HCT116 (cell line): ENCODE data around the gene CRADD. TPM values are rescaled to one million over a fixed set of nuclear protein-coding genes. Genes with fewer than 3 reads are reported as not detected.

Experiments used
- ATAC-seq: fragments of 200-7000 bp; cut with Tn5 transposase; 2 replicates; pipeline ENCODE4 v1.9.1; 2020; ENCODE audit warnings: mild to moderate bottlenecking, moderate library complexity
- BruUV-seq: library from RNA; stranded (reverse); fragments of 400-500 nt; replicated peaks from 2 replicates; lab custom pipeline; 2021; lab: Mats Ljungman, UMichigan
- CTCF ChIA-PET: fragments of 300-600 bp; sonication (Branson Sonifier 250); formaldehyde crosslinking; loops from one replicate; lab custom pipeline; 2021; ENCODE audit warnings: antibody characterized with exemption; lab: Charles Lee
- POLR2A ChIA-PET: fragments of 300-600, 350-600 bp; sonication (Branson Sonifier 250); formaldehyde crosslinking; loops from one replicate; lab custom pipeline; 2021; ENCODE audit warnings: antibody characterized with exemption; lab: Charles Lee
- RAD21 ChIA-PET, 2 experiments: fragments of 300-600 bp; sonication (Branson Sonifier 250); formaldehyde crosslinking; loops; one replicate each; lab custom pipeline; 2023; ENCODE audit warnings: low total read pairs in 2 of 2; ENCODE audit not compliant: uncharacterized antibody in 2 of 2, unreplicated experiment in 2 of 2, low non-redundant PET in 1 of 2; lab: Charles Lee
- DNase-seq: peaks from one replicate; pipeline ENCODE4 v3.0.0-alpha.2; 2010; ENCODE audit warnings: low read depth, low spot score
- H2AFZ ChIP-seq: fragments of 200-600 bp; shearing (Covaris generic), sonication (generic); 2 replicates; pipeline ENCODE4 v1.6.1; 2017; ENCODE audit warnings: low read depth, mixed run types, mixed read lengths, antibody characterized with exemption, low read length; ENCODE audit not compliant: poor library complexity, severe bottlenecking
- H3K27ac ChIP-seq: 2 replicates; pipeline ENCODE4 v1.5.1; 2012; ENCODE audit warnings: low read depth, low read length
- H3K27me3 ChIP-seq: fragments of 200-600 bp; sonication (generic); 2 replicates; pipeline ENCODE4 v1.6.1; 2016; ENCODE audit warnings: mixed run types, low read length, mixed read lengths; ENCODE audit not compliant: insufficient read depth
- H3K36me3 ChIP-seq, 2 experiments: fragments of 200-500 bp in 1 of 2; fragments of 200-600 bp in 1 of 2; sonication (Bioruptor generic) in 1 of 2; sonication (generic) in 1 of 2; 2 replicates each; pipeline versions ENCODE4 v1.5.1 to v1.6.1; 2014 to 2016; ENCODE audit warnings: low read length in 2 of 2, inconsistent platforms in 1 of 2, mixed read lengths in 1 of 2, mixed run types in 1 of 2; ENCODE audit not compliant: insufficient read depth in 2 of 2, control insufficient read depth in 1 of 2
- H3K4me1 ChIP-seq, 2 experiments: fragments of 200-600 bp in 1 of 2; sonication (generic) in 1 of 2; 2 replicates each; pipeline versions ENCODE4 v1.5.1 to v1.6.1; 2012 to 2017; ENCODE audit warnings: low read length in 2 of 2, inconsistent platforms in 1 of 2, mild to moderate bottlenecking in 1 of 2, mixed read lengths in 1 of 2, mixed run types in 1 of 2, moderate library complexity in 1 of 2; ENCODE audit not compliant: insufficient read depth in 2 of 2, control insufficient read depth in 1 of 2
- H3K4me2 ChIP-seq: fragments of 200-600 bp; sonication (generic); 2 replicates; pipeline ENCODE4 v1.6.1; 2017; ENCODE audit warnings: mixed run types, low read length, mixed read lengths
- H3K4me3 ChIP-seq, 2 experiments: fragments of 200-600 bp in 1 of 2; sonication (generic) in 1 of 2; replicated peaks in 1 of 2; 2 replicates each; pipeline ENCODE4 v1.5.1; 2011 to 2016; ENCODE audit warnings: low read length in 2 of 2, control low read depth in 1 of 2, low read depth in 1 of 2, mild to moderate bottlenecking in 1 of 2, mixed read lengths in 1 of 2, mixed run types in 1 of 2
- H3K79me2 ChIP-seq: fragments of 200-600 bp; sonication (generic); 2 replicates; pipeline ENCODE4 v1.6.1; 2017; ENCODE audit warnings: mild to moderate bottlenecking, mixed run types, low read length, moderate library complexity, mixed read lengths; ENCODE audit not compliant: insufficient read depth
- H3K9ac ChIP-seq: fragments of 200-600 bp; sonication (generic); 2 replicates; pipeline ENCODE4 v1.6.1; 2016; ENCODE audit warnings: low read length, mixed read lengths
- H3K9me2 ChIP-seq: fragments of 200-600 bp; sonication (generic), shearing (Covaris generic); 2 replicates; pipeline ENCODE4 v1.6.1; 2017; ENCODE audit warnings: mixed run types, mild to moderate bottlenecking, moderate library complexity; ENCODE audit not compliant: insufficient read depth
- H3K9me3 ChIP-seq, 2 experiments: fragments of 200-500 bp in 1 of 2; fragments of 200-600 bp in 1 of 2; sonication (Bioruptor generic) in 1 of 2; sonication (generic) in 1 of 2; 2 replicates each; pipeline ENCODE4 v1.6.1; 2014 to 2017; ENCODE audit warnings: low read length in 2 of 2, mixed read lengths in 2 of 2, inconsistent platforms in 1 of 2, low read depth in 1 of 2, mild to moderate bottlenecking in 1 of 2, mixed run types in 1 of 2, moderate library complexity in 1 of 2; ENCODE audit not compliant: control insufficient read depth in 1 of 2, insufficient read depth in 1 of 2
- H4K20me1 ChIP-seq: fragments of 200-600 bp; sonication (generic), shearing (Covaris generic); 2 replicates; pipeline ENCODE4 v1.6.1; 2017; ENCODE audit warnings: mixed run types, mild to moderate bottlenecking, moderate library complexity; ENCODE audit not compliant: insufficient read depth
- ATF3 ChIP-seq: IDR thresholded peaks from 2 replicates; pipeline ENCODE4 v1.6.1; 2012
- CBX3 ChIP-seq: IDR thresholded peaks from 2 replicates; pipeline ENCODE4 v1.6.1; 2012; ENCODE audit warnings: low read depth
- CEBPB ChIP-seq: IDR thresholded peaks from 2 replicates; pipeline ENCODE4 v1.6.1; 2012; ENCODE audit warnings: low read depth
- CTCF ChIP-seq, 3 experiments: fragments of 200-600 bp in 1 of 3; sonication (generic) in 1 of 3; IDR thresholded peaks in 2 of 3; conservative IDR thresholded peaks in 1 of 3; 2 replicates each; pipeline ENCODE4 v1.5.1; 2012 to 2017; ENCODE audit warnings: low read depth in 2 of 3, low read length in 2 of 3, antibody characterized with exemption in 1 of 3, borderline replicate concordance in 1 of 3, control low read depth in 1 of 3, mild to moderate bottlenecking in 1 of 3, mixed read lengths in 1 of 3, mixed run types in 1 of 3, moderate library complexity in 1 of 3; ENCODE audit not compliant: insufficient read depth in 1 of 3
- JUND ChIP-seq: IDR thresholded peaks from 2 replicates; pipeline ENCODE4 v1.6.1; 2012
- POLR2A ChIP-seq: IDR thresholded peaks from 2 replicates; pipeline ENCODE4 v1.7.0; 2011; ENCODE audit warnings: borderline replicate concordance; ENCODE audit not compliant: insufficient read depth, insufficient read length; ENCODE audit errors: extremely low read depth
- TCF7L2 ChIP-seq: IDR thresholded peaks from 2 replicates; pipeline ENCODE4 v1.7.0; 2011; ENCODE audit warnings: borderline replicate concordance, inconsistent platforms; ENCODE audit not compliant: insufficient read depth, insufficient read length; ENCODE audit errors: extremely low read depth
- YY1 ChIP-seq: IDR thresholded peaks from 2 replicates; pipeline ENCODE4 v1.6.1; 2011; ENCODE audit warnings: low read length, low read depth, moderate library complexity, mild to moderate bottlenecking; ENCODE audit not compliant: insufficient replicate concordance; ENCODE audit errors: extremely low read depth
- ZFX ChIP-seq: fragments of 450-650 bp; IDR thresholded peaks from 2 replicates; pipeline ENCODE4 v1.6.1; 2017
- intact Hi-C: fragments of 100-400 bp; cut with micrococcal nuclease; formaldehyde crosslinking; loops from 2 replicates; pipeline ENCODE4 v1.10.0; 2022
- total RNA-seq: library from RNA; stranded (reverse); gene quantifications from one replicate; pipeline ENCODE4 v1.2.1, GENCODE V29; 2021; ENCODE audit not compliant: unreplicated experiment

The CRADD gene
- total RNA-seq, 1 experiment from 2014 or later = 12.2 TPM

GRCh38 chr12:93750056-93750455, 72.9 kb downstream of the CRADD start:
- no peaks in the 10 kb centered on the region for H3K36me3 ChIP-seq
- H2AFZ ChIP-seq = no peak overlapping the region
- DNase-seq = no peak
- BruUV-seq = no TSS peak
- H3K4me1 ChIP-seq = 0 out of 4 replicates have a peak, but pooled peaks cover 0 to 4% of the 10 kb centered on the region in 2 experiments
- no peak for TF ChIP-seq POLR2A
- no peak for TF ChIP-seq CBX3
- no peak for TF ChIP-seq ZFX
- no peak for TF ChIP-seq JUND
- TF ChIP-seq TCF7L2 = no peak
- no peak for TF ChIP-seq ATF3
- TF ChIP-seq CTCF (IDR thresholded peaks at IDR 0.05 in 2 of 3, conservative IDR thresholded peaks at IDR 0.05 in 1 of 3; ENCODE audit: borderline replicate concordance in 1 of 3, insufficient read depth in 1 of 3, low read depth in 2 of 3, low read length in 2 of 3) = no peak
- TF ChIP-seq CEBPB = no peak
- no peak for TF ChIP-seq YY1
- TF ChIP-seq, all 23 proteins: peak for 0
- Histone ChIP-seq H3K4me2 (no peak overlapping the region), H3K9me2 (no peaks in the 10 kb centered on the region), H3K4me3 (no peak overlapping the region), H3K27me3 (no peaks in the 10 kb centered on the region), H4K20me1 (no peaks in the 10 kb centered on the region), H3K79me2 (no peaks in the 10 kb centered on the region), H3K9me3 (peaks cover 0 to 4% of the 10 kb centered on the region in 2 experiments; a peak in 1 of 4 replicates), H3K9ac (no peak overlapping the region), H3K27ac (no peak overlapping the region)
- intact Hi-C loops = no loop called here
- RAD21 ChIA-PET = no interaction called here
- POLR2A ChIA-PET = no interaction called here
- no peak for ATAC-seq
- CTCF ChIA-PET = no interaction called here
